Mucosa of descending colon (tissue), 3 donors: Measurements from ENCODE around the gene CHCT1. TPM values are rescaled to one million over a fixed set of nuclear protein-coding genes. Genes with fewer than 3 reads are reported as not detected.
"Not testable (repeated sequence)": the region's sequence is repeated elsewhere in the genome, so short reads cannot be mapped to it uniquely, and the experiment has no call there.

ENCODE experiments used
- ATAC-seq: fragments of 200-7000 bp; cut with Tn5 transposase; one replicate; pipeline ENCODE4 v1.9.1; 2020; ENCODE audit warnings: mild to moderate bottlenecking, moderate library complexity
- DNase-seq, 3 donors: peaks; one replicate each; pipeline ENCODE4 v3.0.0-alpha.2; 2020
- H3K36me3 ChIP-seq: fragments of 200-600 bp; one replicate; pipeline ENCODE4 v1.8.0; 2021; ENCODE audit warnings: low read depth, mild to moderate bottlenecking
- H3K4me1 ChIP-seq: fragments of 200-600 bp; one replicate; pipeline ENCODE4 v1.8.0; 2021; ENCODE audit warnings: low read depth, mild to moderate bottlenecking
- H3K4me3 ChIP-seq: fragments of 200-600 bp; one replicate; pipeline ENCODE4 v1.8.0; 2021; ENCODE audit warnings: mild to moderate bottlenecking
- H3K9me3 ChIP-seq: fragments of 200-600 bp; one replicate; pipeline ENCODE4 v1.8.0; 2021; ENCODE audit warnings: mild to moderate bottlenecking
- intact Hi-C, 2 donors: fragments of 100-400 bp; cut with DNase I in 1 of 2; cut with micrococcal nuclease in 1 of 2; formaldehyde crosslinking; loops; one replicate each; pipeline versions ENCODE4 v1.11.0 to v1.11.1; 2022; cut with DNase I, micrococcal nuclease
- long read RNA-seq, 2 donors: library from polyadenylated mRNA; unstranded; transcript quantifications; one replicate each; pipeline ENCODE4 v2.0.0, GENCODE V29; 2019 to 2021
- total RNA-seq, 3 donors: library from RNA; stranded (reverse); fragmentation: NEBNext Ultra II Directional in 2 of 3; extraction: Animal tissue kit (Norgen Biotek cat#: 25700) in 2 of 3; gene quantifications; one replicate each; pipeline versions ENCODE4 v1.2.1 to v1.2.4, GENCODE V29; 2021 to 2023
- TF ChIP-seq, protein P1 (sequence below): fragments of 200-600 bp; IDR thresholded peaks from one replicate; pipeline ENCODE4 v1.8.0; 2022; ENCODE audit warnings: antibody characterized with exemption, mild to moderate bottlenecking
- donor health status: DM: no; HTN: no; CAD: no; lungs with moderate emphysema.
- donor health status: DM: no; HTN: no; CAD: no.
- donor health status: DM: no; HTN: yes; CAD: no.

Gene CHCT1
- not detected for total RNA-seq
- long read RNA-seq, donor 1, result 0 reads
- long read RNA-seq, donor 2, result 0 reads

DNA sequence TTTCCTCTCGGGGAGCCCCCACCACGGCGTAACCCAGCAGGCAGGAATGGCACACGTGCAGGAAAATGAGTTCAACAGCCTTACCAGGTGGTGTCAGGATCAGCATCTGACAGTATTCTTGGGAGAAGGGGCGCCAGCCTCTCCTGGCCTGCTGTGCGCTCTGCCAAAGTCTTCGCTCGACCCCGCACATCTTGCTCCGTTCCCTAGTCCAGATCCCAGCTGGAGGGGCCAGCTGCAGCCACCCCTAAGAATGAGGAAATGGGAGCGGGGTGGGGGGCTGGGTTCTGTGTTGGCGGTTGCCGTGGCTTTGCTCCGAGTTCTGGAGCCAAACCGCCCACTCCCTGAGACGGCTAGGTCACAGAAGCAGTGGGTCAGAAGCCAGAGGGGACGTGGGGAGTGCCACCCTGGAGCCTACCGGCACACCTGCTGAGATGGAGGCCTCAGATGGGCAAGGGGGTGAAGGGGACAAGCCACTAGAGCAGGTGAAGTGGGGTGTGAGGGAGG is at the start of gene CHCT1:
TSS of gene CHCT1 (plus strand) at position 328 of the 504 bp plus-strand sequence. CDS start at position 432, 104 bp downstream.
- intact Hi-C loops, result no loop called here
- Histone ChIP-seq H3K4me3 (no peak within 1 kb of the TSS), H3K36me3 (no peaks in the 10 kb centered on the region), H3K9me3 (no peaks in the 10 kb centered on the region), H3K4me1 (peaks cover 3% of the 10 kb centered on the region)
- ATAC-seq, result no peak
- peak in 2 of 3 donors; percentile 9 to 34 for DNase-seq
- TF ChIP-seq, protein P1, sequence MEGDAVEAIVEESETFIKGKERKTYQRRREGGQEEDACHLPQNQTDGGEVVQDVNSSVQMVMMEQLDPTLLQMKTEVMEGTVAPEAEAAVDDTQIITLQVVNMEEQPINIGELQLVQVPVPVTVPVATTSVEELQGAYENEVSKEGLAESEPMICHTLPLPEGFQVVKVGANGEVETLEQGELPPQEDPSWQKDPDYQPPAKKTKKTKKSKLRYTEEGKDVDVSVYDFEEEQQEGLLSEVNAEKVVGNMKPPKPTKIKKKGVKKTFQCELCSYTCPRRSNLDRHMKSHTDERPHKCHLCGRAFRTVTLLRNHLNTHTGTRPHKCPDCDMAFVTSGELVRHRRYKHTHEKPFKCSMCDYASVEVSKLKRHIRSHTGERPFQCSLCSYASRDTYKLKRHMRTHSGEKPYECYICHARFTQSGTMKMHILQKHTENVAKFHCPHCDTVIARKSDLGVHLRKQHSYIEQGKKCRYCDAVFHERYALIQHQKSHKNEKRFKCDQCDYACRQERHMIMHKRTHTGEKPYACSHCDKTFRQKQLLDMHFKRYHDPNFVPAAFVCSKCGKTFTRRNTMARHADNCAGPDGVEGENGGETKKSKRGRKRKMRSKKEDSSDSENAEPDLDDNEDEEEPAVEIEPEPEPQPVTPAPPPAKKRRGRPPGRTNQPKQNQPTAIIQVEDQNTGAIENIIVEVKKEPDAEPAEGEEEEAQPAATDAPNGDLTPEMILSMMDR, result no peak

DNA sequence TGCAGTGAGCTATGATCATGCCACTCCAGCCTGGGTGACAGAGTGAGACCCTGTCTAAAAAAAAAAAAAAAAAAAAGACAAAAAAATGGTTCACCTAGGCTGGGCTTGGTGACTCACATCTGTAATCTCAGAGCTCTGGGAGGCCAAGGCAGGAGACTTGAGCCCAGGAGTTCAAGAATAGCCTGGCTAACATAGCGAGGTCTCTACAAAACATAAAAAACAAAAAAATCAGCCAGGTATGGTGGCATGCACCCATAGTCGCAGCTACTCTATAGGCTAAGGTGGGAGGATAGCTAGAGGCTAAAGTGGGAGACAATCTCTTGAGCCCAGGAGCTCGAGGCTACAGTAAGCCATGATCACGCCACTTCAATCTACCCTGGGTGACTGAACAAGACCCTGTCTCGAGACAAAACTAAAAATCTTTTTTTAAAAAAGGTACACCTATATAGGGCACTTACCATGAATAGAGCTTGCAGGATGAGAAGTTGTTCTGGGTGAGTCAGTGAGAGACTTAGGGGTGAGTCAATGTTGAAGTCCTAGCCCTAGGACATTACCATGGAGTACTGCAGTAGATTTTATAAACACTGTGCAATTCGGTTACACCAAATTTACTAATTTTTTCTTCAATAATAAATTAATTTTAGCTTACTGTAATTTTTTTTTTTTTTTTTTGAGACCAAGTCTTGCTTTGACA is 49.4 kb upstream of the CHCT1 start:
- no peak overlapping the region for H3K4me3 ChIP-seq
- TF ChIP-seq, protein P1, result no peak
- ATAC-seq, result peak; percentile 40
- DNase-seq, result no peak
- H3K36me3 ChIP-seq, result no peaks in the 10 kb centered on the region
- intact Hi-C loops, result no loop called here
- H3K4me1 ChIP-seq, result no peaks in the 10 kb centered on the region
- no peaks in the 10 kb centered on the region for H3K9me3 ChIP-seq

DNA sequence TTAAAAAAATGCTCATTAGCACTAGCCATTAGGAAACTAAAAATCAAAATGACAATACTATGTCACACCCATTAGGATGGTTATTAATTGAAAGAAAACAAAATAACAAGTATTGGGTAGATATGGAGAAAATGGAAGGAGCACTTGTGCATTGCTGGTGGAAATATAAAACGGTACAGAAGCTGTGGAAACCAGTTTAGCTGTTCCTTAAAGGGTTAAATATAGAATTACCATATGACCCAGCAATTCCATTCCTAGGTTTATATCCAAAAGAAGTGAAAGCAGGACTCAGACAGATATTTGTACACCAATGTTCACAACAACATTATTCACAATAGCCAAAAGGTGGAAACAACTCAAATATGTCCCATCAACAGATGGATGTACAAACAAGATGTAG is 44.1 kb upstream of the CHCT1 start:
- H3K4me1 ChIP-seq, H3K36me3 ChIP-seq, H3K9me3 ChIP-seq, intact Hi-C loops, H3K4me3 ChIP-seq, ATAC-seq, DNase-seq: not testable (repeated sequence)

DNA sequence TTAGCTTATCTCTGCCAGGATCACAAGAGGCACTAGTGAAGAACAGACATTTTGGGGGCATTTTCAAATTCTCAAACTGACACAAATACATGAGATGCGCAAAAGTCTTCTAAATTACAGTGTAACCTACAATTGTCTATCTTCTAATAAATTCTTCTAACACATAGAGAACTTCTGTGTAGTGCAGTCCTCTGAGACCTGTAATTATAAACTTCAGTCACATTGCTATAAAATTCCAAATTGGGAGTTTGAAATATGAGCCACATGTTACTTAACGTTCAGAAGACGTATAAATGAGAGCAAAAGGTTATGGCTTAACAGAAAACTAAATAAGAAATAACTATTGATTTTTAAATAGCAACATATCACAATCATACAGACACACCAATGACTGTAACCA is 42.8 kb upstream of the CHCT1 start:
- ATAC-seq, intact Hi-C loops, H3K9me3 ChIP-seq, H3K4me1 ChIP-seq, DNase-seq, H3K4me3 ChIP-seq, H3K36me3 ChIP-seq: not testable (repeated sequence)

DNA sequence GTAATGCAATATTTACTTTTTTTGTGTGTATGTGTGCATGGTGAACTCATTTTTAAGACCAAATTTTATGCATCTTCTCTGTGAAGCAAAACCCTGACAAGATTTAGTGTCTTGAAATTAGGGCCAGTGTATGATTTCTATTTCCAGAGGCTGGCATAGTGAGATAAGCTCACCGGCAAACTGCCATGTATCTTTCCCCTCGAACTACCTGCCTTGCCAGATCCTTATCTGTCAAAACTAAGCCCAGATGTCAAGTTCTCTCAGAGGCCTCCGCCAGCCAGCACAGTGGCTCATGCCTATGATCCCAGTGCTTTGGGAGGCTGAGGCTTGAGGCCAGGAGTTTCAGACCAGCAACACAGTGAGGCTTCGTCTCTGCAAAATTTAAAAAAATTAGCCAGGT is 40.3 kb upstream of the CHCT1 start:
- Histone ChIP-seq H3K4me1 (no peaks in the 10 kb centered on the region), H3K36me3 (no peaks in the 10 kb centered on the region), H3K9me3 (no peaks in the 10 kb centered on the region), H3K4me3 (no peak overlapping the region)
- TF ChIP-seq, protein P1, result no peak
- intact Hi-C loops, result no loop called here
- ATAC-seq (no peak), DNase-seq (no peak)

DNA sequence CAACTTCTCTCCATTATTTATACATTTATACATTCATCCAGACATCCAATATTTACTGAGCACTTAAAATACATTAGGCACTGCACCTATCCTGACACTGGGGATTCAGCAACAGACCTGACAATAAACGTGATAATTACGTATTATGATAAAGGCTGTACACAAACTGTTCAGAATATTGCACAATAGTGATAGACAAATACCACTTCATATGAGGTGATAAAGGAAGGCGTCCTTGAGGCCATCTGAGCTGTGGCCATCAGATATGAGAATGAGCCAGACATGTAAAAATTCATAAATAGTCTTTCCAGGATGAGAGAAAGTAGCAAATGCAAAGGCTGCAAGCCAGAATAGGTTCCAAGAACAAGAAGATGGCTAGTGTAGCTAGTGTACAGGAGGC is 38.9 kb upstream of the CHCT1 start:
- H3K4me1 ChIP-seq, result no peaks in the 10 kb centered on the region

DNA sequence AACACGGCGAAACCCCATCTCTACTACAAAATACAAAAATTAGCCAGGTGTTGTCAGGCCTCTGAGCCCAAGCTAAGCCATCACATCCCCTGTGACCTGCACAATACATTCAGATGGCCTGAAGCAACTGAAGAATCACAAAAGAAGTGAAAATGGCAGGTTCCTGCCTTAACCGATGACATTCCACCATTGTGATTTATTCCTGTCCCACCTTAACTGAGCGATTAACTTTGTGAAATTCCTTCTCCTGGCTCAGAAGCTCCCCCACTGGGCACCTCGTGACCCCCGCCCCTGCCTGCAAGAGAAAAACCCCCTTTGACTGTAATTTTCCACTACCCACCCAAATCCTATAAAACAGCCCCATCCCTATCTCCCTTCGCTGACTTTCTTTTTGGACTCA is 37.4 kb upstream of the CHCT1 start:
- H3K9me3 ChIP-seq, H3K4me3 ChIP-seq, DNase-seq, intact Hi-C loops, H3K36me3 ChIP-seq, H3K4me1 ChIP-seq, ATAC-seq: not testable (repeated sequence)

More for the DNA sequence above, 38.9 kb upstream of the CHCT1 start:
- intact Hi-C loops, result no loop called here
- ATAC-seq, result no peak
- no peak overlapping the region for H3K4me3 ChIP-seq
- H3K9me3 ChIP-seq, result no peaks in the 10 kb centered on the region
- TF ChIP-seq, protein P1, result no peak
- no peak for DNase-seq
- H3K36me3 ChIP-seq, result no peaks in the 10 kb centered on the region
